GM18498 (cell line): ENCODE measurements around the gene ADGRV1.

Experiments used
- ATAC-seq: cut with Tn5 transposase; IDR thresholded peaks from one replicate; pipeline ENCODE4 v1.9.1; 2021; ENCODE audit warnings: mild to moderate bottlenecking, moderate library complexity; ENCODE audit not compliant: unreplicated experiment

ADGRV1 gene

GRCh38 chr5:91091471-91092234, 533.1 kb downstream of the ADGRV1 start:
- no peak for ATAC-seq

GRCh38 chr5:91092859-91093783, 534.5 kb downstream of the ADGRV1 start:
- no peak for ATAC-seq

GRCh38 chr5:91095313-91095712, 536.7 kb downstream of the ADGRV1 start:
- ATAC-seq: no peak

GRCh38 chr5:91095786-91096385, 537.3 kb downstream of the ADGRV1 start:
- ATAC-seq: no peak

- no peak for ATAC-seq
These were observed 539.9 kb downstream of the ADGRV1 start for GRCh38 chr5:91098541-91098940.

- ATAC-seq: peak; percentile 98
These were observed 543.2 kb downstream of the ADGRV1 start for GRCh38 chr5:91101600-91102379.

- no peak for ATAC-seq
These were observed 544.9 kb downstream of the ADGRV1 start for GRCh38 chr5:91103353-91104061.

GRCh38 chr5:91104062-91104448, 545.5 kb downstream of the ADGRV1 start:
- no peak for ATAC-seq

- ATAC-seq: no peak
These were observed 548.4 kb downstream of the ADGRV1 start for GRCh38 chr5:91106842-91107511.

- no peak for ATAC-seq
These were observed 551.0 kb downstream of the ADGRV1 start for GRCh38 chr5:91109634-91110033.

- ATAC-seq: no peak
These were observed 552.1 kb downstream of the ADGRV1 start for GRCh38 chr5:91110686-91111085.

- no peak for ATAC-seq
These were observed 553.1 kb downstream of the ADGRV1 start for GRCh38 chr5:91111473-91112238.

GRCh38 chr5:91114658-91115057, 556.1 kb downstream of the ADGRV1 start:
- no peak for ATAC-seq

- no peak for ATAC-seq
These were observed 559.8 kb downstream of the ADGRV1 start for GRCh38 chr5:91118354-91118753.

- ATAC-seq: no peak
These were observed 560.2 kb downstream of the ADGRV1 start for GRCh38 chr5:91118796-91119195.

GRCh38 chr5:91119217-91119616, 560.6 kb downstream of the ADGRV1 start:
- ATAC-seq: no peak

GRCh38 chr5:91119981-91120850, 561.6 kb downstream of the ADGRV1 start:
- no peak for ATAC-seq
